Endothelial cell (in vitro differentiated cells): ENCODE measurements around the gene NPTX2. TPM values are rescaled to one million over a fixed set of nuclear protein-coding genes. Genes with fewer than 3 reads are reported as not detected.

ENCODE experiments used
- DNase-seq: peaks from one replicate; pipeline ENCODE4 v3.0.0; 2021; ENCODE audit warnings: low spot score
- H3K27ac Mint-ChIP-seq: one replicate; pipeline ENCODE4 v1.8.0; 2021; ENCODE audit warnings: mixed read lengths, inconsistent platforms; ENCODE audit not compliant: unreplicated experiment
- H3K27me3 Mint-ChIP-seq: one replicate; pipeline ENCODE4 v1.8.0; 2021; ENCODE audit warnings: mild to moderate bottlenecking, moderate library complexity, mixed read lengths, inconsistent platforms; ENCODE audit not compliant: unreplicated experiment
- H3K36me3 Mint-ChIP-seq: one replicate; pipeline ENCODE4 v1.8.0; 2021; ENCODE audit warnings: mild to moderate bottlenecking, low read depth, mixed read lengths, inconsistent platforms; ENCODE audit not compliant: unreplicated experiment
- H3K4me1 Mint-ChIP-seq: one replicate; pipeline ENCODE4 v1.8.0; 2021; ENCODE audit warnings: mild to moderate bottlenecking, mixed read lengths, inconsistent platforms; ENCODE audit not compliant: unreplicated experiment
- H3K4me3 Mint-ChIP-seq: one replicate; pipeline ENCODE4 v1.8.0; 2021; ENCODE audit warnings: mild to moderate bottlenecking, mixed read lengths, inconsistent platforms; ENCODE audit not compliant: unreplicated experiment
- H3K9me3 Mint-ChIP-seq: one replicate; pipeline ENCODE4 v1.8.0; 2021; ENCODE audit warnings: mixed read lengths, inconsistent platforms; ENCODE audit not compliant: unreplicated experiment
- total RNA-seq: library from RNA; stranded (reverse); fragmentation: NEBNext Ultra II Directional; extraction: Animal tissue kit (Norgen Biotek cat#: 25700); gene quantifications from one replicate; pipeline ENCODE4 v1.2.1, GENCODE V29; 2021; ENCODE audit not compliant: unreplicated experiment
- TF ChIP-seq, protein P1 (sequence below): fragments of 200-600 bp; sonication (generic); IDR thresholded peaks from one replicate; pipeline ENCODE4 v1.5.0; 2021; ENCODE audit warnings: antibody characterized with exemption; ENCODE audit not compliant: unreplicated experiment

Gene NPTX2
- total RNA-seq, 1 donor from 2014 or later = 0.44 TPM

DNA sequence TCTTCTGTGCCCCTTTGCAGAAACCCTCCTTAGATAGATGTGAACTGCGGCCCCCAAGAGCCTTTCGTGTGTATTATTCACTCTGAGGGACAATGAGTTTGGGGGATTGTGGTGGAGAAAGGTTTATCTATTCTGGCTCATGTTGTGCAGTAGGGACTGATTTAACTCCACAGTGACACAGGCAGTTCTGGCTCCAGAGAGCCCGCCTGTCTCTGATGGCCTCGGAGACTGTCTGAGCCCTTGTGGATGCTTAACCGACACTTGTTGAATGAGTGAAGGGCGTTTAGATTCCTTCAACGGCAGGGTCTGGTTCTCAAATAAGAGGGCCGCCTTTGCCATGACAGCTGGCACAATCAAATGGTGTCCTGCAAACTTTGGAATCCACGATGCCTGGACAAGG, 5.8 kb downstream of the NPTX2 start:
- TF ChIP-seq, protein P1, sequence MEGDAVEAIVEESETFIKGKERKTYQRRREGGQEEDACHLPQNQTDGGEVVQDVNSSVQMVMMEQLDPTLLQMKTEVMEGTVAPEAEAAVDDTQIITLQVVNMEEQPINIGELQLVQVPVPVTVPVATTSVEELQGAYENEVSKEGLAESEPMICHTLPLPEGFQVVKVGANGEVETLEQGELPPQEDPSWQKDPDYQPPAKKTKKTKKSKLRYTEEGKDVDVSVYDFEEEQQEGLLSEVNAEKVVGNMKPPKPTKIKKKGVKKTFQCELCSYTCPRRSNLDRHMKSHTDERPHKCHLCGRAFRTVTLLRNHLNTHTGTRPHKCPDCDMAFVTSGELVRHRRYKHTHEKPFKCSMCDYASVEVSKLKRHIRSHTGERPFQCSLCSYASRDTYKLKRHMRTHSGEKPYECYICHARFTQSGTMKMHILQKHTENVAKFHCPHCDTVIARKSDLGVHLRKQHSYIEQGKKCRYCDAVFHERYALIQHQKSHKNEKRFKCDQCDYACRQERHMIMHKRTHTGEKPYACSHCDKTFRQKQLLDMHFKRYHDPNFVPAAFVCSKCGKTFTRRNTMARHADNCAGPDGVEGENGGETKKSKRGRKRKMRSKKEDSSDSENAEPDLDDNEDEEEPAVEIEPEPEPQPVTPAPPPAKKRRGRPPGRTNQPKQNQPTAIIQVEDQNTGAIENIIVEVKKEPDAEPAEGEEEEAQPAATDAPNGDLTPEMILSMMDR = no peak
- peaks cover 11% of the 10 kb centered on the region for H3K27me3 Mint-ChIP-seq
- no peak overlapping the region for H3K4me3 Mint-ChIP-seq
- H3K4me1 Mint-ChIP-seq = no peaks in the 10 kb centered on the region
- no peak for DNase-seq
- no peaks in the 10 kb centered on the region for H3K9me3 Mint-ChIP-seq
- H3K27ac Mint-ChIP-seq = no peak overlapping the region
- no peaks in the 10 kb centered on the region for H3K36me3 Mint-ChIP-seq

DNA sequence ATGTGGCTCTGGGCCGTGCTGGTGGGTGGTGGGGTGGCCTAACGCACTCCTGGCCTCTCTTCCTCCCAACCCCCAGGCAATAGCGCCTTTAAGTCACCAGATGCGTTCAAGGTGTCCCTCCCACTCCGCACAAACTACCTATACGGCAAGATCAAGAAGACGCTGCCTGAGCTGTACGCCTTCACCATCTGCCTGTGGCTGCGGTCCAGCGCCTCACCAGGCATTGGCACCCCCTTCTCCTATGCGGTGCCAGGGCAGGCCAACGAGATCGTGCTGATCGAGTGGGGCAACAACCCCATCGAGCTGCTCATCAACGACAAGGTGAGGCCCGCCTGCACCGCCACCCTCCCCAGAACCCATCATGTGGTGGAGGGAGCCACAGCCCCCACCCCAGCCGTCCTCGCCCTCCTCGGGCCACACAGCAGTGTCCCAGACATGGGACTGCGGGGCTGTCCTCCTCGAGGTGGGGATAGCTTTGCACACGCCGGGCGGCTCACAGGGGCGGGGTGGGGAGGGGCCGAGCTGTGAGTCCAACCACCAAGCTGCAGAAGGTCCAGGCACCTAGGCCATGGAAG, 7.8 kb downstream of the NPTX2 start:
- peaks cover 6% of the 10 kb centered on the region for H3K27me3 Mint-ChIP-seq

DNA sequence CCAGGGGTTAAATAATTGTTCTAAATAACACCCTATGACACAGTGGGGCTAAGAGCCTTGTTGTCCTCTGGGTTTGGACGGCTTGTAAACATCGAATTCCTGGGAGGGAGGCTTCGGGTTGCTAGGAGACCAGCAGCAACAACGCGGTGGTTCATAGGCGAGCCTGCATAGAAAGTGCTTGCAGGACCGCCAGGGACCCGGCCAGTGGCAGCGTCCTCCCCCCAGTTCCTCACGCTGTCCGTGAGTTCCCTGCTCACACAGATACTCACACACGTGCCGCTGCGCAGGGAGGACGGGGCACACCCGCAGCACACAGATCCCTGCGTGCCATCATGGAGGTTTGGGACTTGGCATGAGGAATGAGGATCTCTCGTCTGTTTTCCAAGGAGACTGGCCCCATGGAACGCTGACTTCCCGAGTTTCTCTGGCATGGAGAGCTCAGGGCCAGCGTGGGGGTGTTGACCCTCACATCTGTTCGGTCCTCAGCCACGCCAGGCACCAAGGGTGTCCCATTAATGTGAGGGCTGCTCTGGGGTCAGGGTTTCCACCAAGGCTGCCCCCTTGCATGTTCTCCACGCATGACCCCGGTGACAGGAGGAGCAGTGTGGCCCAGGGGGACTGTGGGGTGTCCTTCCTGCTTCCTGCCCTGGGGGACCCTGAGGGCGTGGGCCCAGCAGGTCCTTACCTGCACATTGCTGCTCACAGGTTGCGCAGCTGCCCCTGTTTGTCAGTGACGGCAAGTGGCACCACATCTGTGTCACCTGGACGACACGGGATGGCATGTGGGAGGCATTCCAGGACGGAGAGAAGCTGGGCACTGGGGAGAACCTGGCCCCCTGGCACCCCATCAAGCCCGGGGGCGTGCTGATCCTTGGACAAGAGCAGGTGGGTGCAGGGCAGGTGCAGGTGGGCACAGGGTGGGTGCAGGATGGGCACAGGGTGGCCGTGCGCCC, 9.7 kb downstream of the NPTX2 start:
- DNase-seq = no peak
- no peaks in the 10 kb centered on the region for H3K4me1 Mint-ChIP-seq
- H3K27ac Mint-ChIP-seq = no peak overlapping the region
- peaks cover 5% of the 10 kb centered on the region for H3K27me3 Mint-ChIP-seq
- H3K4me3 Mint-ChIP-seq = no peak overlapping the region
- no peaks in the 10 kb centered on the region for H3K36me3 Mint-ChIP-seq
- no peaks in the 10 kb centered on the region for H3K9me3 Mint-ChIP-seq
- TF ChIP-seq, protein P1 = no peak

More for the DNA sequence above, 7.8 kb downstream of the NPTX2 start:
- TF ChIP-seq, protein P1 = no peak
- Mint-ChIP-seq H3K36me3 (no peaks in the 10 kb centered on the region), H3K4me1 (no peaks in the 10 kb centered on the region), H3K4me3 (no peak overlapping the region), H3K27ac (no peak overlapping the region), H3K9me3 (no peaks in the 10 kb centered on the region)
- DNase-seq = no peak

DNA sequence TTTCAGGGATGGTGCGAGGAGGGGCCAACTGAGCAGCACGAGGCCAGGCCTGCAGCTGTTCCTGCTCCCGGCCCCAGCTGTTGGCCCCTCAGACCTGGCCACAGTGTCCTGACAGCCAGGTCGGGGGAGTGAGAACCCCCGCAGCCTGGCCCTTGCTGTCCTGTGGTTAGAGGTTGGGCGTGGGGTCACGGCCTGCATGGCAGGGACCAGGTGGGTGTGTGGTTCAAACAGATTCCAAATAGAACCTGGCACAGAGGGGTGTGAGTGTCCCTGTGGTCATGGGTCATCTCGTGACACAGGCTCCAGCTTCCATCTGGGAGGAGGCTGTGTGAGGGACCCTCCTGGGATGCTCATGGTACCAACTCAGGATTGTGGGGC, 10.3 kb downstream of the NPTX2 start:
- no peaks in the 10 kb centered on the region for H3K36me3 Mint-ChIP-seq
- H3K27me3 Mint-ChIP-seq = peaks cover 5% of the 10 kb centered on the region
- H3K4me1 Mint-ChIP-seq = no peaks in the 10 kb centered on the region
- H3K4me3 Mint-ChIP-seq = no peak overlapping the region
- H3K9me3 Mint-ChIP-seq = peaks cover 4% of the 10 kb centered on the region
- DNase-seq = no peak
- TF ChIP-seq, protein P1 = no peak
- H3K27ac Mint-ChIP-seq = no peak overlapping the region

DNA sequence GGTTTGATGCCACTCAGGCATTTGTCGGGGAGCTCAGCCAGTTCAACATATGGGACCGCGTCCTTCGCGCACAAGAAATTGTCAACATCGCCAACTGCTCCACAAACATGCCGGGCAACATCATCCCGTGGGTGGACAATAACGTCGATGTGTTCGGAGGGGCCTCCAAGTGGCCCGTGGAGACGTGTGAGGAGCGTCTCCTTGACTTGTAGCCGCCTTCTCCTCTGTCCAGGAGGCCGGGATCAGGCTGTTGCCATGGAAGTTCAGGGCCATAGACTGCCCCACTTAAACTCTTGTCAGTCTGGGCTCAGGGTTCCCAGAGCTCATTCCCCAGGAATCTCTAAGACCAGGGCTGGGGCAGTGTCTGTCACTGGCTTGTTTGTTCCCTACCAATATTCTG, 11.3 kb downstream of the NPTX2 start:
- Mint-ChIP-seq H3K27ac (no peak overlapping the region), H3K4me1 (no peaks in the 10 kb centered on the region), H3K9me3 (peaks cover 4% of the 10 kb centered on the region), H3K36me3 (no peaks in the 10 kb centered on the region), H3K4me3 (no peak overlapping the region), H3K27me3 (peaks cover 5% of the 10 kb centered on the region)
- TF ChIP-seq, protein P1 = no peak
- no peak for DNase-seq
